ENCODE results near the gene CCDC122. TPM values are rescaled to one million over a fixed set of nuclear protein-coding genes. Genes with fewer than 3 reads are reported as not detected.

The CCDC122 gene
- total RNA-seq, 1 donor from 2014 or later, result 4.9 TPM

DNA sequence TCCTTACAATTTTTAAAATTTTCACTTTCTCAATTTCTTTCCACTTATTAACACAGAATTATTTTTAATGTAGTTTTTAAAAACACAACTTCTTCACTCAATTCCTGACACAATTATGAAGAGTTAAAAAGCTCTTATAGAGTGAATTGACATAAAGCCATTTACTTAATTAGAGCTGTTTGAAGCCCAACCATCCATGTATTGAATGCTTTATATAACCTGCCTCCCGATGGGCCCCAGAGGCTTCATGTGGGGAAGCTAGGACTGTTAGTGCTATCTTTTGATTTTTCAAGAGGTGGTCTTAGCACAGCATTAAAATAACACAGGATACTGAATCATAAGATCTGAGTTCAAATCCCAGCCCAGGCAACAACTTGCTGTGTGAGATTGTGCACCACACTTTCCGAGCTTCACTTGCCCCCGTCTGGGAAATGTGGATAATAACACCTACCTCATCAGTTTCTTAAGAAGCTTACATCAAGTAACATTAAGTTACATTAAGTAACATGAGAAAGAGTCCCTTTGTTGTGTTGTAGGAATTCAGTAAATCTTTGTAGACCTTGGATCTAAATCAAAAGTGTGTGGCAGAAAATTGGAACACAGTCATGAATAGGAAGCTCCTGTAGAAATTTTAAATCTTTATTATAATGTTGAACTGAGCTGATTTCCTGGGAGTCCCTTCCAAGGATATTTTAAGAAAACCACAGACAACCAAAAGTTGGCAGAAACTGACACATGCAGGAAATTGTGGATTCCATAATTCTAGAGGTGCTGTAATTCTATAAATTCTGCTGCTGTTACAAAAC is 87.3 kb downstream of the CCDC122 start:
- intact Hi-C loops (cut with DNase I), result no loop called here
- peaks cover 6% of the 10 kb centered on the region for H3K4me1 ChIP-seq

DNA sequence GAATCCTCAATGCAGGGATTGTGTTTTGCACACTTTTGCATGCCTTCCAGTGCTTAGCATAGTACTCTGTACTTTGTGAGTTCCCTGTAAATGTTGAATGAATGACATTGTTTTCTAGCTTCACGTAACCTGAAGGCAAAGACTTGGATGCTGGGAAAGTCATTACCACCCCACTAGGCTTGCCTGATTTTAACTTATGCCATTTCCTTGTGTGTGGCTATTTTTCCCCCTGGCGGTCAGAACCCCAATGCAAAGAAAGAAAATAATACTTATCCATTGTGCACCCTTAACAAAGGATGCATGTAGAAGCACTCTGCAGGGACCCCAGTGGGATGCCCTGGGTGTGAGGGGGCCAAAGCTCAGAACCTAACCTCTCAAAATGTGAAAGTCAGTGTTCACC is 91.5 kb downstream of the CCDC122 start:
- no peaks in the 10 kb centered on the region for H3K36me3 ChIP-seq
- H3K27me3 ChIP-seq, result peaks cover 36% of the 10 kb centered on the region
- H3K4me1 ChIP-seq, result peaks cover 22% of the 10 kb centered on the region
- H3K27ac ChIP-seq, result no peak overlapping the region
- no peaks in the 10 kb centered on the region for H3K9me3 ChIP-seq
- intact Hi-C loops (cut with DNase I), result no loop called here
- TF ChIP-seq, protein P1, sequence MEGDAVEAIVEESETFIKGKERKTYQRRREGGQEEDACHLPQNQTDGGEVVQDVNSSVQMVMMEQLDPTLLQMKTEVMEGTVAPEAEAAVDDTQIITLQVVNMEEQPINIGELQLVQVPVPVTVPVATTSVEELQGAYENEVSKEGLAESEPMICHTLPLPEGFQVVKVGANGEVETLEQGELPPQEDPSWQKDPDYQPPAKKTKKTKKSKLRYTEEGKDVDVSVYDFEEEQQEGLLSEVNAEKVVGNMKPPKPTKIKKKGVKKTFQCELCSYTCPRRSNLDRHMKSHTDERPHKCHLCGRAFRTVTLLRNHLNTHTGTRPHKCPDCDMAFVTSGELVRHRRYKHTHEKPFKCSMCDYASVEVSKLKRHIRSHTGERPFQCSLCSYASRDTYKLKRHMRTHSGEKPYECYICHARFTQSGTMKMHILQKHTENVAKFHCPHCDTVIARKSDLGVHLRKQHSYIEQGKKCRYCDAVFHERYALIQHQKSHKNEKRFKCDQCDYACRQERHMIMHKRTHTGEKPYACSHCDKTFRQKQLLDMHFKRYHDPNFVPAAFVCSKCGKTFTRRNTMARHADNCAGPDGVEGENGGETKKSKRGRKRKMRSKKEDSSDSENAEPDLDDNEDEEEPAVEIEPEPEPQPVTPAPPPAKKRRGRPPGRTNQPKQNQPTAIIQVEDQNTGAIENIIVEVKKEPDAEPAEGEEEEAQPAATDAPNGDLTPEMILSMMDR (IDR thresholded peaks at IDR 0.05), result peak; percentile 23
- no peak for DNase-seq
- peak overlapping the region; percentile 55 for H3K4me3 ChIP-seq
- ATAC-seq, result no peak

More for the DNA sequence above, 87.3 kb downstream of the CCDC122 start:
- DNase-seq (no peak), ATAC-seq (no peak)
- Histone ChIP-seq H3K36me3 (no peaks in the 10 kb centered on the region), H3K4me3 (no peak overlapping the region), H3K9me3 (no peaks in the 10 kb centered on the region), H3K27me3 (peaks cover 21% of the 10 kb centered on the region), H3K27ac (no peak overlapping the region)
- TF ChIP-seq, protein P1 (IDR thresholded peaks at IDR 0.05), result no peak

DNA sequence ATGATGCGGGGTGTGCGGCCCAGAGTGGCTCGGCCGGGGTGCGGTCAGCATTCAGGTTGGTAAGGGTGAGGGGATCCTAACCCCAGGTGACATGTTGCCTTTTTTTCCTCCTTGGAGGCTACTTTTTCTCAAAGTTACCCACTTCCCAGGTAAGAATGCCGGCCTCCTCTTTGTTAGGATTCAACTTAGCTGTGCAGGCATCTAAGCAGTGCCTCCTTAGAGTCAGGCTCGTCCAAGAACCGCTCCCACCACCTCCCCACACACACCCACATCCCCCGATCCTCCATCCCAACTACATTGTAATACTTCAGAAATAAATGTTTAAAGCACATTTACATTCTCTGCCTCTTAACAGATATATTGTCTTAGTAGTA is 92.0 kb downstream of the CCDC122 start:
- peaks cover 22% of the 10 kb centered on the region for H3K4me1 ChIP-seq
- peaks cover 36% of the 10 kb centered on the region for H3K27me3 ChIP-seq
- H3K9me3 ChIP-seq, result no peaks in the 10 kb centered on the region
- ATAC-seq, result no peak
- intact Hi-C loops (cut with DNase I), result no loop called here
- H3K36me3 ChIP-seq, result no peaks in the 10 kb centered on the region
- H3K4me3 ChIP-seq, result peak overlapping the region; percentile 55
- DNase-seq, result no peak
- TF ChIP-seq, protein P1 (IDR thresholded peaks at IDR 0.05), result no peak
- H3K27ac ChIP-seq, result no peak overlapping the region

DNA sequence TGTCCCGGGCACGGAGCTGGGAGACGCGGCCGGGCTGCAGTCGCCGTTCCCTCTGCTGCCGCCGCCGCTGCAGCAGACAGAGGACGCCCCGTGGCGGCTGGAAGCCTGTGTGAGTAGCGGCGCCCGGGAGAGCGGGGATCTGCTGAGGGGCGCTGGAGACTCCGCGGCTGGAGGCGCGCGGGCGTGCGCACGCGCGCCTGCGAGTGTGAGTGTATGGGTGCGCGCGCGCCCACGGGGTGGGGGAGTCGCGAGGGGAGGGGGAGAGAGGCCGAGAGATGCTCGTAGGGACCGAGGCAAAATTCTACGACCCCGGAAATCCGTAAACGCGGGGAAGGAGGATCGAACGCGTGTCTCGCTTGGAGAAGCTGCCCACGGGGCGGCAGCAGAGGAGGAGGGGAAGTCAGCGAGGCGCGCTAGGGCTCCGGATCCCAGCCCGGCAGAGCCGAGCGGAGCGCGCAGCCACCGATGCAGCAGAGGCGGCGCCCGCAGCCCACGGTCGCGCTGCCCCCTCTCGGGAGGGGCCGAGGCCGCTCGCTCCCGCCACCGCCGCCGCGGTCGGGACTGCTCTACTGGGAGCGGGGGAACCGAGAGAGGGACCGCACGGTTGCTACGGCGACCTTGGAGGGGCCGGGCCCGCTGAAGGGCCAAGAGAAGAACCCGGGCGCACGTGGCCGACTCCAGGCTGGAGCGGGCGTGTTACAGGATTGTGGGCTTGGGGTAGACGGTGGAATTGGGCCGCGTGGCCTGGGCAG is 92.6 kb downstream of the CCDC122 start, which contains the start of gene ENOX1:
Gene ENOX1, minus strand, starts transcription at position 207 of the 752 bp plus-strand sequence.
- ATAC-seq, result peak; percentile 68
- Histone ChIP-seq H3K27ac (no peak within 1 kb of the TSS), H3K9me3 (no peaks in the 10 kb centered on the region), H3K4me3 (peak within 1 kb of the TSS; percentile 55), H3K4me1 (peaks cover 22% of the 10 kb centered on the region), H3K36me3 (no peaks in the 10 kb centered on the region), H3K27me3 (peaks cover 36% of the 10 kb centered on the region)
- peak; percentile 69 for DNase-seq
- TF ChIP-seq, protein P1 (IDR thresholded peaks at IDR 0.05), result no peak
- intact Hi-C loops (cut with DNase I), result no loop called here

DNA sequence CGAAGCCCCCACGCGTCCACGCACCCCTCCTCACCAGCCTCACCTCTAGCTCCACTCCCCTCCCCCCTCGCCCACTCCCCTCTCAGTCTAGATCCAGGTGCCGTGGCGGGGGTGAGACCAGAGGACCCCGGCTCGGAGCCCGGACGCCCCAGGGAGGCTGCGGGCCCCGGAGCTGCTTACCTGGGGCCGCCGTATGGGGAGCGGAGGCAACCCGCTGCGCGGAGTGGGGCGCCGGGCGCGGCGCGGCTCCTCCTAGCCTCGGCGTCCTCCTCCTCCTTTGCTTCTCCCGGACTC is 93.1 kb downstream of the CCDC122 start:
- Histone ChIP-seq H3K36me3 (no peaks in the 10 kb centered on the region), H3K4me1 (peaks cover 22% of the 10 kb centered on the region), H3K9me3 (no peaks in the 10 kb centered on the region), H3K4me3 (peak overlapping the region; percentile 55), H3K27me3 (peaks cover 36% of the 10 kb centered on the region), H3K27ac (no peak overlapping the region)
- DNase-seq (no peak), ATAC-seq (no peak)
- intact Hi-C loops (cut with DNase I), result no loop called here
- TF ChIP-seq, protein P1 (IDR thresholded peaks at IDR 0.05), result no peak

Other genes starting within 250 kb of the CCDC122 start
- 0.69 TPM for gene ENOX1, start 92.8 kb downstream of the CCDC122 start, total RNA-seq
- gene LACC1, start 164 bp upstream of the CCDC122 start, total RNA-seq, result 10.3 TPM

Data from upper lobe of right lung (tissue), 1 donor.